Liver (tissue), 9 donors: ENCODE measurements around the gene SLC8A2. TPM values are rescaled to one million over a fixed set of nuclear protein-coding genes. Genes with fewer than 3 reads are reported as not detected.

ENCODE experiments used
- DNase-seq: peaks from one replicate; pipeline ENCODE4 v3.0.0-alpha.2; 2017; ENCODE audit warnings: low spot score
- H3K27ac ChIP-seq, 2 donors: one replicate each; pipeline ENCODE4 v1.7.0; 2013; ENCODE audit warnings: inconsistent platforms in 2 of 2, low read length in 2 of 2, control low read depth in 1 of 2, low read depth in 1 of 2, mild to moderate bottlenecking in 1 of 2
- H3K27me3 ChIP-seq, 4 donors: one replicate each; pipeline versions ENCODE4 v1.6.1 to v1.7.0; 2013; ENCODE audit warnings: low read length in 3 of 4, inconsistent platforms in 1 of 4, mild to moderate bottlenecking in 1 of 4, moderate library complexity in 1 of 4; ENCODE audit not compliant: control insufficient read depth in 4 of 4, insufficient read depth in 4 of 4
- H3K36me3 ChIP-seq, 4 donors: one replicate each; pipeline versions ENCODE4 v1.6.1 to v1.7.0; 2013; ENCODE audit warnings: low read length in 3 of 4, mild to moderate bottlenecking in 3 of 4, low read depth in 1 of 4, moderate library complexity in 1 of 4; ENCODE audit not compliant: control insufficient read depth in 4 of 4, insufficient read depth in 3 of 4
- H3K4me1 ChIP-seq, 4 donors: one replicate each; pipeline versions ENCODE4 v1.6.1 to v1.7.0; 2013; ENCODE audit warnings: low read length in 3 of 4, mild to moderate bottlenecking in 3 of 4, moderate library complexity in 1 of 4; ENCODE audit not compliant: control insufficient read depth in 4 of 4, insufficient read depth in 4 of 4
- H3K4me3 ChIP-seq, 3 donors: one replicate each; pipeline versions ENCODE4 v1.6.1 to v1.7.0; 2013; ENCODE audit warnings: low read length in 3 of 3, control low read depth in 1 of 3, low read depth in 1 of 3, mild to moderate bottlenecking in 1 of 3
- H3K9ac ChIP-seq, 2 donors: one replicate each; pipeline ENCODE4 v1.7.0; 2013; ENCODE audit warnings: low read length in 2 of 2, mild to moderate bottlenecking in 2 of 2, moderate library complexity in 2 of 2, control low read depth in 1 of 2, low read depth in 1 of 2
- H3K9me3 ChIP-seq, 4 donors: one replicate each; pipeline versions ENCODE4 v1.6.1 to v1.7.0; 2013; ENCODE audit warnings: low read length in 3 of 4; ENCODE audit not compliant: control insufficient read depth in 4 of 4
- ATF3 ChIP-seq: IDR thresholded peaks from 2 replicates; pipeline ENCODE4 v1.6.1; 2016; ENCODE audit warnings: antibody characterized with exemption
- CTCF ChIP-seq: fragments of 150-350 bp; IDR thresholded peaks from 2 replicates; pipeline ENCODE4 v1.5.1; 2017; ENCODE audit warnings: improper control_type of control experiment, low read depth, low read length; ENCODE audit not compliant: missing input control
- EGR1 ChIP-seq, 2 donors: IDR thresholded peaks; 2 replicates each; pipeline ENCODE4 v1.6.1; 2016 to 2018; ENCODE audit warnings: antibody characterized with exemption in 2 of 2, low read depth in 2 of 2
- FOXA2 ChIP-seq: IDR thresholded peaks from 2 replicates; pipeline ENCODE4 v1.6.1; 2016; ENCODE audit warnings: antibody characterized with exemption
- HNF4A ChIP-seq, 2 donors: conservative IDR thresholded peaks; 2 replicates each; pipeline ENCODE4 v1.6.1; 2016; ENCODE audit warnings: antibody characterized with exemption in 2 of 2, mild to moderate bottlenecking in 2 of 2
- HNF4G ChIP-seq: IDR thresholded peaks from 2 replicates; pipeline ENCODE4 v1.6.1; 2016; ENCODE audit warnings: antibody characterized with exemption
- JUND ChIP-seq, 2 donors: IDR thresholded peaks; 2 replicates each; pipeline ENCODE4 v1.6.1; 2016; ENCODE audit warnings: antibody characterized with exemption in 2 of 2
- NR2F2 ChIP-seq: IDR thresholded peaks from 2 replicates; pipeline ENCODE4 v1.6.1; 2016; ENCODE audit warnings: antibody characterized with exemption
- RAD21 ChIP-seq, 2 donors: IDR thresholded peaks; 2 replicates each; pipeline ENCODE4 v1.6.1; 2016; ENCODE audit warnings: antibody characterized with exemption in 2 of 2, mild to moderate bottlenecking in 2 of 2
- TAF1 ChIP-seq: conservative IDR thresholded peaks from 2 replicates; pipeline ENCODE4 v1.6.1; 2016; ENCODE audit warnings: antibody characterized with exemption, mild to moderate bottlenecking
- YY1 ChIP-seq: IDR thresholded peaks from 2 replicates; pipeline ENCODE4 v1.6.1; 2016; ENCODE audit warnings: antibody characterized with exemption, mild to moderate bottlenecking
- WGBS: extraction: QIAGEN DNeasy Blood & Tissue Kit; methylation state at CpG from one replicate; pipeline ENCODE4 v1.1.7; 2013; 5-methylcytosine and 5-hydroxymethylcytosine counted together
- polyA plus RNA-seq, 2 donors: library from polyadenylated mRNA; stranded (reverse) in 1 of 2; unstranded in 1 of 2; fragments of 200-250 nt in 1 of 2; fragments of >200 nt in 1 of 2; fragmentation: Nextera tagmentation in 1 of 2; extraction: Ambion mirVana in 1 of 2; gene quantifications; one replicate each; pipeline versions ENCODE4 v1.2.1 to v1.2.3, GENCODE V29; 2013 to 2015
- total RNA-seq, 2 donors: library from RNA; depleted of rRNA; stranded (reverse); fragments of >200 nt; gene quantifications; one replicate each; pipeline ENCODE4 v1.2.3, GENCODE V29; 2014
- TF ChIP-seq, protein P1 (sequence below): IDR thresholded peaks from 2 replicates; pipeline ENCODE4 v1.6.1; 2016; ENCODE audit warnings: antibody characterized with exemption
- TF ChIP-seq, protein P2 (sequence below): IDR thresholded peaks from 2 replicates; pipeline ENCODE4 v1.6.1; 2016; ENCODE audit warnings: antibody characterized with exemption
- donor health status: healthy.
- donor health status: healthy.
- donor health status: healthy.
- donor health status: healthy.
- donor health status: healthy.

SLC8A2 gene
- total and polyA plus RNA-seq, 4 donors = 0.01 to 0.25 TPM; not detected in 2

DNA sequence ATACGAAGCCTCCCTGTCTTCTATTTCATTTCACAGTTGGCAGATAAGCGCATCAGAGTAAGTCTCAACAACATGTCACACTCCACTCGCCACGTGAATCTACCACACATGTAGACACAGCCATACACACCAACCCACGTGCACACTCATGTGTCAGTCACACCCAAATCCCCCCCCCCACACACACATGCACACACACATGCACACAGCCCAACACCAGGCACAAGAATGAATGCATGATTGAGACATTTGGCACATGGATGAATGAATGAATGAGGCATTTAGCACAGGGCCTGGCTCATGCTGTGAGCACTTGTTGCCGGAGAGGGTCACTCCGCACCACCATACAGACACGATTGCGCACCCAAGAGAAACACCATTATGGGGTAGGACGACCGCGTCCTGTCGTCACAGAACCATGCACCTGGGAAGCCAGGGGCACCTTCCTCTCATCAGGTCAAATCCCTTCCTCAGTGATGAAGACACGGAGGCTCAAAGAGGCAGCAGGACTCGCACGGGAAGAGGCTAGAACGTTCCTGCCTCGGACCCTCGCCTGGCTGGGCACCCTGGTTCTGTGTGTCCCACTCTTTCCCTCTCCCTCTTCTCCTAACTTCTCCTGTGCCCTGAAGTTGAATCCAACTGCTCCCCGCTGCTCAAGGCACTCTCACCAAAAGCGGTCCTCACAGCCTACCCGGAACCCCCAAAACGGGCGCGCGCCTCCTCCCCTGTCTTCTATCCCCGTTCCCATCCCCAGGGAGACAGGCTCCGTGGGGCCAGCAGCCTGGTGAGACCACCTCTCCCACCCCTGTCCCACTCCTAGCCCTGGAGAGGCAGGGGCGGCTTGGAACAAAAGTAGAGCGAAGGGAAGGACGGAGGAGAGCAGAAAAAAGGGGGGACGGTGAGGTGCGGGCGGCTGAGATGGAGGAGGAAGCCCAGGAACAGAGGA lies 53.7 kb downstream of the SLC8A2 start:
- peaks cover 0 to 6% (median 2%) of the 10 kb centered on the region in 4 donors for H3K4me1 ChIP-seq
- no peak overlapping the region for H3K9ac ChIP-seq
- no peak for TF ChIP-seq HNF4G
- no peak for TF ChIP-seq EGR1 (IDR thresholded peaks at IDR 0.05; ENCODE audit: low read depth in 2 of 2)
- no peak for TF ChIP-seq HNF4A (conservative IDR thresholded peaks at IDR 0.05)
- TF ChIP-seq JUND (IDR thresholded peaks at IDR 0.05) = no peak
- no peak for TF ChIP-seq CTCF
- TF ChIP-seq YY1 = no peak
- TF ChIP-seq, protein P1, sequence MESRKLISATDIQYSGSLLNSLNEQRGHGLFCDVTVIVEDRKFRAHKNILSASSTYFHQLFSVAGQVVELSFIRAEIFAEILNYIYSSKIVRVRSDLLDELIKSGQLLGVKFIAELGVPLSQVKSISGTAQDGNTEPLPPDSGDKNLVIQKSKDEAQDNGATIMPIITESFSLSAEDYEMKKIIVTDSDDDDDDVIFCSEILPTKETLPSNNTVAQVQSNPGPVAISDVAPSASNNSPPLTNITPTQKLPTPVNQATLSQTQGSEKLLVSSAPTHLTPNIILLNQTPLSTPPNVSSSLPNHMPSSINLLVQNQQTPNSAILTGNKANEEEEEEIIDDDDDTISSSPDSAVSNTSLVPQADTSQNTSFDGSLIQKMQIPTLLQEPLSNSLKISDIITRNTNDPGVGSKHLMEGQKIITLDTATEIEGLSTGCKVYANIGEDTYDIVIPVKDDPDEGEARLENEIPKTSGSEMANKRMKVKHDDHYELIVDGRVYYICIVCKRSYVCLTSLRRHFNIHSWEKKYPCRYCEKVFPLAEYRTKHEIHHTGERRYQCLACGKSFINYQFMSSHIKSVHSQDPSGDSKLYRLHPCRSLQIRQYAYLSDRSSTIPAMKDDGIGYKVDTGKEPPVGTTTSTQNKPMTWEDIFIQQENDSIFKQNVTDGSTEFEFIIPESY = no peak
- TF ChIP-seq FOXA2 = no peak
- no peak for TF ChIP-seq RAD21 (IDR thresholded peaks at IDR 0.05)
- TF ChIP-seq NR2F2 = no peak
- TF ChIP-seq, protein P2, sequence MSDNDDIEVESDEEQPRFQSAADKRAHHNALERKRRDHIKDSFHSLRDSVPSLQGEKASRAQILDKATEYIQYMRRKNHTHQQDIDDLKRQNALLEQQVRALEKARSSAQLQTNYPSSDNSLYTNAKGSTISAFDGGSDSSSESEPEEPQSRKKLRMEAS = no peak
- no peak for TF ChIP-seq ATF3
- no peak overlapping the region for H3K4me3 ChIP-seq
- H3K27ac ChIP-seq = no peak overlapping the region
- H3K9me3 ChIP-seq = no peaks in the 10 kb centered on the region
- H3K27me3 ChIP-seq = peaks cover 3 to 24% (median 9%) of the 10 kb centered on the region in 4 donors
- WGBS = 8% methylated on average over 34 of the region's 34 CpGs
- H3K36me3 ChIP-seq = no peaks in the 10 kb centered on the region
- DNase-seq = no peak

GRCh38 chr19:47417107-47417745 lies 54.5 kb downstream of the SLC8A2 start:
- TF ChIP-seq ATF3 (no peak), HNF4G (no peak), TAF1 (no peak), FOXA2 (no peak)
- Histone ChIP-seq H3K4me3 (no peak overlapping the region), H3K9ac (no peak overlapping the region), H3K9me3 (no peaks in the 10 kb centered on the region), H3K27ac (no peak overlapping the region), H3K27me3 (peaks cover 2 to 24% (median 6%) of the 10 kb centered on the region in 4 donors), H3K4me1 (peaks cover 0 to 6% (median 2%) of the 10 kb centered on the region in 4 donors), H3K36me3 (no peaks in the 10 kb centered on the region)
- DNase-seq = no peak
- 20% methylated on average over 18 of the region's 18 CpGs for WGBS
